Measurements from ENCODE around the gene HMGN2. TPM values are rescaled to one million over a fixed set of nuclear protein-coding genes. Genes with fewer than 3 reads are reported as not detected.

The HMGN2 gene
- 1,603 and 1,653 TPM in 2 replicates for total RNA-seq (2014; rRNA removed; shearing (Covaris generic))

DNA sequence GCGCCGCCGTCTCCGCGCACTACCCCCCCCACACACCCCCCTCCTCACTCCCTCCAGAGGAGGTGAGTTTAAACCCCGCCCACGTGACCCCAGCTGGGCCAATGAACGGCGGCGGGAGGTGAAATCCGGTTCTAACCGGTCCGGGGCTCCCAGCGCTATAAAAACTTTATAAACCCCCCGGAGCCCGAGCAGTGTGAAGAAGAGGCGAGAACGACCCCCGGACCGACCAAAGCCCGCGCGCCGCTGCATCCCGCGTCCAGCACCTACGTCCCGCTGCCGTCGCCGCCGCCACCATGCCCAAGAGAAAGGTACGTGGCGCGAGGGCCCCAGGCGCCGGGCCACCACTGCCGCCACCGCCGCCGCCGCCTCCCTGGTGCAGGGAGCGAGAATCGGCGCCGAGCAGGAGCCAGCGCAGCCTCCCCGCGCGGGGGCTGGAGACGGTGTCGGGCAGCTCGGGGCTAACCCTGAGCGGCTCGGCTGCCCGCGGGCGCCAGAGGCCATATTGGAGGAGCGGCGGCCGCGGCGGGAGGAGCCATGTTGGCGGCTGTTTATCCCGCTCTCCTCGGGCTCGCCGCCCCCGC lies at the start of gene HMGN2:
HMGN2 (plus strand) TSS at position 121 of the 581 bp plus-strand sequence; CDS start at position 294, 173 bp downstream.
- Histone ChIP-seq H3K36me3 (peaks cover 46% of the 10 kb centered on the region), H3K4me3 (peak within 1 kb of the TSS; percentile 100), H3K4me1 (peaks cover 21% of the 10 kb centered on the region), H3K9me3 (replicated peaks) (no peaks in the 10 kb centered on the region), H3K27ac (peak within 1 kb of the TSS; percentile 100), H3K27me3 (no peaks in the 10 kb centered on the region)
- DNase-seq = peak; percentile 96 to 97

DNA sequence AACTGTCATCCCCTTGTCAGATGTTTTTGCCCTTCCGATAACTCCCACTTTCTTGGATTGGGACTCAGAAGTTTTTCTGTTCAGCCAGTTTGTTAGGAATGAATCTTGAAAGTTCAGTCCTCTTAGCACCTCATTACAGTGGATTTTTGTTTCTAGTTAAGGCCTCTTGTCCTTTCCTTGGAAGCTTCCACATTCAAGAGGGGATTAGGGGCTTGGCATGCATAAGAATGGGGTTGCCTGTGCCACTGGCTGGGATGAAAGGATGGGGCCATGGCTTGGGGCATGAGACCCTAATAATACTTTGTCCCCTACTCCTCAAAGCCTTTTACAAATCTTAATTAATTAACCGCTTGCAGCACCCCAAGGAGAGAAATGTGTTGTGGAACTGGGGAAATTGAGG lies 42.5 kb upstream of the HMGN2 start:
- no peak for DNase-seq
- Histone ChIP-seq H3K27me3 (no peaks in the 10 kb centered on the region), H3K9me3 (replicated peaks) (no peaks in the 10 kb centered on the region), H3K4me1 (peaks cover 7% of the 10 kb centered on the region; the same call in 1 of the 2 replicates), H3K27ac (no peak overlapping the region), H3K36me3 (peaks cover 4% of the 10 kb centered on the region; the same call in 1 of the 2 replicates), H3K4me3 (no peak overlapping the region)

DNA sequence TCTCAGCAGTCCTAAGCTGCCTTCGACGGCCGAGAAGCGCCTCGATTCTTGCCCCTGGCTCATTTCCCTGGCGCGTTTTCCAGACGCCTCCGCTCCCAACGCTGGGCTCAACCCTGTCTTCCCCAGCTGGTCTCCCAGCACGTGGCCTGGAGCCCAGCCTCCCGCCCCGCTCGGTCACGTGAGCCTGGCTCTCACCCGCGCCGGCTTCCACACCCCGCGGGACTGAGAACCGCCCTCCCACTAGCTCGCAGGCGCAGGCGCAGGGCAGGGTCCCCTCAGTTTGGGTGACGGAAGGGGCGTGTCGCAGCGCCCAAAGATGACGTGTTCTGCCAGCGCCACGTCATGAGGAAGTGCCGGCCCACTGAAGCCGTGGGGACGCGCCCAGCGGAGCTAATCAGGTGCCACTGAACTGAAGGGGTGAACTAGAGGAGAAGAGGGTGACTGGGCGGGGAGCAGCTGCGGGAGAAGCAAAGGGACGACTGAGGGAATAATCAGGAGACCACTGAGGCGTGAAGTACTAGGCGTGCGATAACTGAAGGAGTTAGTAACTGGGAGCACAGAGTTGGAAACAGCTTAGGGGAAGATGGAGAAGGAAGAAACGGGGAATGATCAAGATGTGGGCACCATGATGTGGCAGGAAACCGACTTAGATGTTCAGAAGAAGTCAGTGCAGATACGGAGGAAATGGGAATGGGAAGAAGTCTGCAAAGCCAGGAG lies 40.1 kb upstream of the HMGN2 start, which contains the start of gene DHDDS:
DHDDS (plus strand) TSS at position 343 of the 717 bp plus-strand sequence. CDS start 625 bp downstream, outside the sequence.
- no peaks in the 10 kb centered on the region for H3K27me3 ChIP-seq
- H3K4me3 ChIP-seq = peak within 1 kb of the TSS; percentile 71
- H3K27ac ChIP-seq = peak within 1 kb of the TSS; percentile 66
- DNase-seq = peak; percentile 99
- no peaks in the 10 kb centered on the region for H3K9me3 ChIP-seq (replicated peaks)
- peaks cover 9% of the 10 kb centered on the region for H3K36me3 ChIP-seq
- peaks cover 7% of the 10 kb centered on the region; the same call in 1 of the 2 replicates for H3K4me1 ChIP-seq

DNA sequence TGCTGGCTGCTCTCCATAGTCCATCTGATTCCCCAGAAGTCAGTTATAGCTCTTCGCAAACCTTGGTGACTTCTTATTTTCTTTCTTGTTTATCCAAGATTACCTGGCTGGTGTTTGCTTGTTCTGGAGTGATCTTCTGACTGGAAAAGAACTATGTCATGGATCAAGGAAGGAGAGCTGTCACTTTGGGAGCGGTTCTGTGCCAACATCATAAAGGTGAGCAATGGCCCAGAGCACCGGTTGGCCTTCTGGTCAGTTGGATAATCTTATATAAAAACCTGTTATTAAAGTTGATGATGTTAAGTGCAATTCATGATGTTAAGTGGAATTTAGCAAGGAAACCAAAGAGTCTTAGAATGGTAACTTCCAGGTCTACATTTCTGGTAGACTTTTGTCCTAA lies 39.4 kb upstream of the HMGN2 start:
- no peaks in the 10 kb centered on the region for H3K27me3 ChIP-seq

DNA sequence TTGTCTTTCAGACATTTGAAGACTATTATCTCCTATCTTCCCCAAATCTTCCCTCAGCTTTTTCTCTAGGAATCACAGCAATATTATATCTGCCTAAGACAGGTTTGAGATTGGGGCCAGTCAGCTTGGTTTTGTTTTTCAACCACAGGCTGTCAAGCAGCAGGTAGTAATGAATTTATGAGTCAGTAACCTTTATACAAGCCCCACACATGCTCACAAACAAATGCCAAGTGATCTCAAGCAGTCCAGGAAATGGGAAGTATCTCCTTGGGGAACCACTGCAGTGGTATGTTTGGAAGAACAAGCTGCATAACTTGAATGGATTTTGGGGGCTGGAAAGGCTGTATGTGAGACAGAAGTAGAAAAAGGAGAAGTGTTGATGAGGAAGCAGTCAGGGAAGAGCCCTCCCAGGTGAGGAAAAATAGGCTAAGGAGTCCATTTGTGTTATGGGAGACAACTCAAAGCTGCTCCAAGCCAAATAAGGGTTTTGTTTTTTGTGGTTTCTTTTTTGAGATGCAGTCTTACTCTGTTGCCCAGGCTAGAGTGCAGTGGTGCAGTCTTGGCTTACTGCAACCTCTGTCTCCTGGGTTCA lies 38.0 kb upstream of the HMGN2 start:
- peaks cover 7% of the 10 kb centered on the region; the same call in 1 of the 2 replicates for H3K4me1 ChIP-seq
- no peak for DNase-seq
- no peaks in the 10 kb centered on the region for H3K27me3 ChIP-seq
- no peak overlapping the region for H3K4me3 ChIP-seq
- H3K36me3 ChIP-seq = peaks cover 23% of the 10 kb centered on the region
- no peaks in the 10 kb centered on the region for H3K9me3 ChIP-seq (replicated peaks)
- no peak overlapping the region for H3K27ac ChIP-seq

More for the DNA sequence above, 39.4 kb upstream of the HMGN2 start:
- peak overlapping the region; percentile 71 for H3K4me3 ChIP-seq
- peaks cover 7% of the 10 kb centered on the region; the same call in 1 of the 2 replicates for H3K4me1 ChIP-seq
- DNase-seq = no peak
- H3K9me3 ChIP-seq (replicated peaks) = no peaks in the 10 kb centered on the region
- H3K36me3 ChIP-seq = peaks cover 10% of the 10 kb centered on the region
- H3K27ac ChIP-seq = peak overlapping the region; percentile 66

DNA sequence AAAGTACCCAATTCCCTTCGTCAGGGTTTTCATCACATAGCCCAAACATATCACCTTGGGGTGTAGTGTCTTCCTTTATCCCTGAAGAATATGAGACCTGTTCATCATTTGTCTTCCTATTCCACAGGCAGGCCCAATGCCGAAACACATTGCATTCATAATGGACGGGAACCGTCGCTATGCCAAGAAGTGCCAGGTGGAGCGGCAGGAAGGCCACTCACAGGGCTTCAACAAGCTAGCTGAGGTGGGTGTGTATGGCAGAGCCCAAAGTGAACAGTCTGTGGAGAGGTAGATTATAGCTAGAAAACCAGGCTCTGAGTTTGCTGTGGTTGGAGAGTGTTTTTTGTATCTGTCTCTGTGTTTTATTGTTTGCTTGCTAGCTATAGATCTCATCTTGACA lies 34.2 kb upstream of the HMGN2 start:
- no peak for DNase-seq
- peaks cover 3% of the 10 kb centered on the region; the same call in 1 of the 2 replicates for H3K4me1 ChIP-seq
- peaks cover 47% of the 10 kb centered on the region for H3K36me3 ChIP-seq
- no peaks in the 10 kb centered on the region for H3K9me3 ChIP-seq (replicated peaks)
- H3K27me3 ChIP-seq = no peaks in the 10 kb centered on the region
- H3K4me3 ChIP-seq = no peak overlapping the region
- no peak overlapping the region for H3K27ac ChIP-seq

DNA sequence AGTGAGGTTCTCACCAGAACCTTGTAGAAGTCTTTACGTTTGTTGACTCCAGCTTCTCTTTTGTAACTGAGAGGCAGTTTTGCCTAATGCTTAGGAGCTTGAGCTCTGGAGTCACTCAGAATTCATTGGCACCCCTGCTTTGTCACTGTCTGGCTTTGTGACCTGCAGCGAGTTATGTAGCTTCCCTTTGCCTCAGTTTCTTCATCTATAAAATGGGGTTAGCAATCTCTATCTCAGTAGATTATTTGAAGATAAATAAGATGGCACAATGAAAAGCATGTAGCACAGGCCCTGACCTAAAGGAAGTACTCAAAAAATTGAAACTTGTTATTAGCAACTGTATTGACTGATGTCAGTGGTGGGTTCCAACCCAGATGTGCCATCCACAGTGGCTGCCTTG lies 32.0 kb upstream of the HMGN2 start:
- Histone ChIP-seq H3K36me3 (peaks cover 63% of the 10 kb centered on the region), H3K4me1 (no peaks in the 10 kb centered on the region), H3K27me3 (no peaks in the 10 kb centered on the region), H3K4me3 (no peak overlapping the region), H3K9me3 (replicated peaks) (no peaks in the 10 kb centered on the region), H3K27ac (no peak overlapping the region)
- no peak for DNase-seq

DNA sequence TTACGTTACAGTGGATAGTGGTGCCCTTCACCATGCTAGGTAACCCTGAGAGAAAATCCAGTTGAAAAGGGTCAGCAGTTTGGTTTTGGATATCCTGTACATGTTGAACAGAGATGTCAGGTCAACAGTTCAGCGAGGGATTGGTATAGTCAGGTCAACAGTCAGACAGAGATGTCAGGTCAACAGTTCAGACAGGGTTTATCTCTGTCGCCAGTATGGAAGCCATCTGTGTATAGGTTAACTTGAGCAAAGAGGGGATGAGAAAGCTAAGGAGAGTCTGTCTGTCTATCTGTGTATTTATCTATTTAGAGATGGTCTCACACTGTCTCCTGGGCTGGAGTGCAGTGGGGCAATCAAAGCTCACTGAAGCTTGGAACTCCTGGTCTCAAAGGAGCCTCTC lies 22.4 kb upstream of the HMGN2 start:
- no peaks in the 10 kb centered on the region for H3K4me1 ChIP-seq
- no peak overlapping the region for H3K27ac ChIP-seq
- H3K27me3 ChIP-seq = no peaks in the 10 kb centered on the region
- no peak overlapping the region for H3K4me3 ChIP-seq
- H3K9me3 ChIP-seq (replicated peaks) = no peaks in the 10 kb centered on the region
- DNase-seq = no peak
- peaks cover 37% of the 10 kb centered on the region for H3K36me3 ChIP-seq

DNA sequence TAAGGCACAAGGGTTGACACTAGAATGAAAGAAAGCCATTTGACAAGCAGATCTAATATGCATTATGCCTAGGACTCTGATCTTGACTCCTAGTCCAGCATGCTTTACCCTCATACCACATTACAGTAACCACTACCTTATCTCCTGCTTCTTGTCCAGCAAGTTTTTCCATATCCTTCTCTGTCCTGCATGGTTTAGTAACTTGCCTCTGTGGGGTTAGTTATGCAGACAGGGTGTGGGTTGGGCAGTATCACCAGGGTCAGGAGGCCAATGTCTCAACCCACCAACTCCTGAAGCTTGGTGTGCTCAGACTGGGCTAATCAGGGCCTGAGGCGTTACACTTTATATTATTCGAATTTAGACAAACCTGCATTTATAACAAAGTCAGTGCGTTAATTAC lies 21.3 kb upstream of the HMGN2 start:
- no peak overlapping the region for H3K4me3 ChIP-seq
- H3K4me1 ChIP-seq = no peaks in the 10 kb centered on the region
- no peak overlapping the region for H3K27ac ChIP-seq
- H3K27me3 ChIP-seq = no peaks in the 10 kb centered on the region
- H3K36me3 ChIP-seq = peaks cover 38% of the 10 kb centered on the region
- H3K9me3 ChIP-seq (replicated peaks) = no peaks in the 10 kb centered on the region
- no peak for DNase-seq

DNA sequence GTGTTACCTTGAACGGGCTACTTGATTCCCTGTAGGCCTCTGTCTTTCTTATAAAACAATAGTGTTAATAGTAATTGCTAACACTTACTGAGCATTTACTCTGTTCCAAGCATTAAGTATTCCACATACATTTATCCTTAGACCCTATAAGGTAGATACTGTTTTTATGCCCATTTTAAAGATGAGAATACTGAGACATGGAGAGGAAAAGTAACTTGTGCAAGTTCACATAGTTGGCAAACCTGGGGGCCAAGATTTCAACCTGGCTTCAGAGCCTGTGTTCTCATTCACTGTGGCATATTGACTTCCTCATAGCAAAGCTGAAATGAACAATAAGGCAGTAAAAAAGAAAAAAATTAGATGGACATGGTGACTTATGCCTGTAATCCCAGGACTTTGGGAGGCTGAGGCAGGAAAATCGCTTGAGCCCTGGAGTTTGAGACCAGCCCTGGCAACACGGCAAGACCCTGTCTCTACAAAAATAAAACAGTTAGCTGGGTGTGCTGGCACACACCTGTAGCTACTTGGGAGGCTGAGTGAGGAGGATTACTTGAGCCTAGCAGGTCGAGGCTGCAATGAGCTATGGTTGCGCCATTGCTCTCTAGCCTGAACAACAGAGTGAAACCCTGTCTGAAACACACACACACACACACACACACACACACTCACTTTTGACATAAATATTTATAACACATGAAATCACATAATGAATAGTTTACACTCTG lies 19.6 kb upstream of the HMGN2 start:
- Histone ChIP-seq H3K36me3 (peaks cover 36% of the 10 kb centered on the region), H3K4me1 (no peaks in the 10 kb centered on the region)
- DNase-seq = no peak

DNA sequence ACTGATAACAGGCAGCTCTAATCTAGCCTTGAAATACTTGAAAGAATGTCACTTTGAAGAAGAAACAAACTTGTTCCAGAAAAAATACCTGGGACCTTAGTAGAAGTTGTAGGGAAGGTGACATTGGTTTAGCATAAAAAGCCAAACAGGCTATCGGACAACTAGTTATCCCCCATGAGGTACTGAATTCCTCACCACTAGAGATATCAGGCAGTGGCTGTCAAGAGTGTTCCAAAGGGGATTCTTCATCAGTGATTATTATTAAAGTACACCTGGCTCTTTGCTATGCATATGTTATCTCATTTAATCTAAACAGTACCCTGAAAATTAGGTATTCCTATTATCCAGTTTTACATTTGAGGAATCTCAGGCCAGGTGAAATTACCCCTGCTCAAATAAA lies 13.1 kb upstream of the HMGN2 start:
- H3K27me3 ChIP-seq = no peaks in the 10 kb centered on the region
- no peak for DNase-seq
- no peak overlapping the region for H3K4me3 ChIP-seq
- peaks cover 37% of the 10 kb centered on the region for H3K36me3 ChIP-seq
- H3K9me3 ChIP-seq (replicated peaks) = no peaks in the 10 kb centered on the region
- no peaks in the 10 kb centered on the region for H3K4me1 ChIP-seq
- H3K27ac ChIP-seq = no peak overlapping the region

More for the DNA sequence above, 19.6 kb upstream of the HMGN2 start:
- Histone ChIP-seq H3K4me3 (no peak overlapping the region), H3K27ac (no peak overlapping the region), H3K27me3 (no peaks in the 10 kb centered on the region), H3K9me3 (replicated peaks) (no peaks in the 10 kb centered on the region)

DNA sequence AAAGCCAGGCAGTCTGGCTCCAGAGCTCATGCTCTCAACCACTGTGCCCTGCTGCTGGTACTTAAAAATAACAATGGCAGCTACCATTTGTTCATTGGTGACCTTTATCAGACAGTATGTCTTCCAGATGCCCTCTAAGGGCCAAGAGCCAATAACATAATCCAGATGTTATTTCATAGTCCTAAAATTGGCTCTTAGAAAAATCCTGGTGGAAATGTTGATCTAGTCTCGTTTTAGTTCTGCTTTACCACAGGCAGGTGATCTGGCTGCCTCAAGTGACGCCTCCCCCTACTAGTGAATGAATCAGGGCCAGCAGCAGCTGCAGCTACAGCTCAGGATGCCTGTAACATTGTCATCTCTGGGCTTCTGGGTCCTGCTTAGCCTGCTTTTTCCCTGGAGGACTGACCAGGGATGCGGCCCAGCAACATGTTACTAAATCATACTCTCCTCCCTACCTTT lies 12.6 kb upstream of the HMGN2 start:
- Histone ChIP-seq H3K36me3 (peaks cover 40% of the 10 kb centered on the region), H3K4me3 (no peak overlapping the region)
- DNase-seq = no peak

DNA sequence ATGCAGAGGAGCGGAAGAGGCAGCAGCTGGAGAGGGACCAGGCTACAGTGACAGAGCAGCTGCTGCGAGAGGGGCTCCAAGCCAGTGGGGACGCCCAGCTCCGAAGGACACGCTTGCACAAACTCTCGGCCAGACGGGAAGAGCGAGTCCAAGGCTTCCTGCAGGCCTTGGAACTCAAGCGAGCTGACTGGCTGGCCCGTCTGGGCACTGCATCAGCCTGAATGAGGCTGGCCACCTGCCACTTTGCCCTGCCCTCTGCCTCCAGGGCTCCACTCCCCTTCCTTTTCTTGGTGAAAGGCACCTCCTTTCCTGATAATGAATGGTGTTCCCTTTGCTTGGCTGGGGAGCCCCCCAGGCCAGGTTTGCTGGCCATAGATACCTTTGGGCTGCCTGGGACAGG lies 3.3 kb upstream of the HMGN2 start:
- no peak for DNase-seq
- Histone ChIP-seq H3K27ac (no peak overlapping the region), H3K9me3 (replicated peaks) (no peaks in the 10 kb centered on the region), H3K4me3 (no peak overlapping the region), H3K4me1 (peaks cover 11% of the 10 kb centered on the region), H3K27me3 (no peaks in the 10 kb centered on the region), H3K36me3 (peaks cover 42% of the 10 kb centered on the region)

More for the DNA sequence above, 12.6 kb upstream of the HMGN2 start:
- H3K4me1 ChIP-seq = no peaks in the 10 kb centered on the region
- no peaks in the 10 kb centered on the region for H3K27me3 ChIP-seq
- H3K9me3 ChIP-seq (replicated peaks) = no peaks in the 10 kb centered on the region
- no peak overlapping the region for H3K27ac ChIP-seq

DNA sequence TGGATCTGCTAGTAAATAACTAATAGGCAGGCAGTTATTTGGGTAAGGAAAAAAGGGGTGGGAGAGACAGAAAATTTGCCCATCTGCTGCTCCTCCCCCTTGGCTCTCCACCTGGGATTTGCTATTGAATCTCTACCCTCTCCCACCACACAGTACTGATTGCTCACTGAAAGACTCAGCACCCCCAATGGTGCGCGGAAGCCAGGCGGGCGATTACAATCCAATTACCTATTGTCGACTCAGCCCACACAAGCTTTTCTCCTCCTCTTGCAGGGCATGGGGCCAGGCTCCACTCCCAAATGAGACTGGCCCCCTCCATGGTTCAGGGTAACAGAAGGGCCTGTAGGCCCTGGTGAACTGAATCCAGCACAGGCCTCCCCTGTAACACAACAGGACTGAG lies 2.7 kb upstream of the HMGN2 start:
- DNase-seq = no peak
- no peak overlapping the region for H3K27ac ChIP-seq
- H3K9me3 ChIP-seq (replicated peaks) = no peaks in the 10 kb centered on the region
- H3K4me3 ChIP-seq = no peak overlapping the region
- peaks cover 44% of the 10 kb centered on the region for H3K36me3 ChIP-seq
- H3K27me3 ChIP-seq = no peaks in the 10 kb centered on the region
- H3K4me1 ChIP-seq = peaks cover 18% of the 10 kb centered on the region
